HL-60 (cell line): ENCODE data around the gene KCNJ6.

Source experiments
- DNase-seq, 2 experiments: peaks; one replicate each; pipeline ENCODE4 v3.0.0-alpha.2; 2010 to 2020; ENCODE audit warnings: low read depth in 1 of 2, low spot score in 1 of 2
- H3K27ac ChIP-seq: fragments of 250-450 bp; sonication (Bioruptor Pico); replicated peaks from 2 replicates; pipeline ENCODE4 v1.5.1; 2020; ENCODE audit warnings: mild to moderate bottlenecking, moderate library complexity
- H3K27me3 ChIP-seq: fragments of 250-450 bp; sonication (Bioruptor Pico); 2 replicates; pipeline ENCODE4 v1.5.1; 2021; ENCODE audit warnings: mild to moderate bottlenecking, moderate library complexity; ENCODE audit not compliant: insufficient read depth, poor library complexity, severe bottlenecking
- H3K4me3 ChIP-seq: replicated peaks from 2 replicates; pipeline ENCODE4 v1.5.1; 2011; ENCODE audit warnings: mild to moderate bottlenecking, control low read depth, low read length; ENCODE audit not compliant: insufficient read depth
- GABPA ChIP-seq: IDR thresholded peaks from 2 replicates; pipeline ENCODE4 v1.6.1; 2012; ENCODE audit warnings: low read depth
- POLR2AphosphoS5 ChIP-seq: IDR thresholded peaks from 2 replicates; pipeline ENCODE4 v1.6.1; 2012; ENCODE audit warnings: low read depth
- REST ChIP-seq: IDR thresholded peaks from 2 replicates; pipeline ENCODE4 v1.6.1; 2012; ENCODE audit warnings: low read depth; ENCODE audit not compliant: insufficient replicate concordance
- SPI1 ChIP-seq: IDR thresholded peaks from 2 replicates; pipeline ENCODE4 v1.6.1; 2012; ENCODE audit warnings: low read depth, mild to moderate bottlenecking, borderline replicate concordance
- long read RNA-seq: library from polyadenylated mRNA; unstranded; transcript quantifications from one replicate; pipeline ENCODE4 v2.0.0, GENCODE V29; 2020
- TF ChIP-seq, protein P1 (sequence below): IDR thresholded peaks from one replicate; pipeline ENCODE4 v1.5.1; 2011; ENCODE audit warnings: low read length, control low read depth, inconsistent platforms; ENCODE audit not compliant: insufficient read depth

KCNJ6 gene
- long read RNA-seq, partial matches to known transcripts = 0 of 2 reads
- long read RNA-seq, other reads (novel, unspliced or antisense) = 2 of 2 reads

GRCh38 chr21:37916310-37917051 lies at the start of gene KCNJ6:
Gene KCNJ6, minus strand, starts transcription at chr21:37916457. Its CDS starts 75,775 bp downstream, at chr21:37840682.
- TF ChIP-seq, protein P1, sequence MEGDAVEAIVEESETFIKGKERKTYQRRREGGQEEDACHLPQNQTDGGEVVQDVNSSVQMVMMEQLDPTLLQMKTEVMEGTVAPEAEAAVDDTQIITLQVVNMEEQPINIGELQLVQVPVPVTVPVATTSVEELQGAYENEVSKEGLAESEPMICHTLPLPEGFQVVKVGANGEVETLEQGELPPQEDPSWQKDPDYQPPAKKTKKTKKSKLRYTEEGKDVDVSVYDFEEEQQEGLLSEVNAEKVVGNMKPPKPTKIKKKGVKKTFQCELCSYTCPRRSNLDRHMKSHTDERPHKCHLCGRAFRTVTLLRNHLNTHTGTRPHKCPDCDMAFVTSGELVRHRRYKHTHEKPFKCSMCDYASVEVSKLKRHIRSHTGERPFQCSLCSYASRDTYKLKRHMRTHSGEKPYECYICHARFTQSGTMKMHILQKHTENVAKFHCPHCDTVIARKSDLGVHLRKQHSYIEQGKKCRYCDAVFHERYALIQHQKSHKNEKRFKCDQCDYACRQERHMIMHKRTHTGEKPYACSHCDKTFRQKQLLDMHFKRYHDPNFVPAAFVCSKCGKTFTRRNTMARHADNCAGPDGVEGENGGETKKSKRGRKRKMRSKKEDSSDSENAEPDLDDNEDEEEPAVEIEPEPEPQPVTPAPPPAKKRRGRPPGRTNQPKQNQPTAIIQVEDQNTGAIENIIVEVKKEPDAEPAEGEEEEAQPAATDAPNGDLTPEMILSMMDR = peak; percentile 15
- no peak for TF ChIP-seq SPI1
- Histone ChIP-seq H3K27me3 (peaks cover 45% of the 10 kb centered on the region), H3K4me3 (no peak within 1 kb of the TSS), H3K27ac (no peak within 1 kb of the TSS)
- peak in 1 of 2 experiments; percentile 30 for DNase-seq

- Histone ChIP-seq H3K27me3 (peaks cover 3% of the 10 kb centered on the region), H3K27ac (no peak overlapping the region), H3K4me3 (no peak overlapping the region)
- TF ChIP-seq SPI1 (no peak), GABPA (no peak), POLR2AphosphoS5 (no peak)
- DNase-seq = no peak
Observed at GRCh38 chr21:37965088-37965805, 49.0 kb upstream of the KCNJ6 start.

- DNase-seq = no peak
- no peak overlapping the region for H3K4me3 ChIP-seq
- TF ChIP-seq SPI1 = no peak
- TF ChIP-seq POLR2AphosphoS5 = no peak
- TF ChIP-seq REST = no peak
- TF ChIP-seq, protein P1 = no peak
- no peak for TF ChIP-seq GABPA
Observed at GRCh38 chr21:37958537-37958936, 42.3 kb upstream of the KCNJ6 start.

DNA sequence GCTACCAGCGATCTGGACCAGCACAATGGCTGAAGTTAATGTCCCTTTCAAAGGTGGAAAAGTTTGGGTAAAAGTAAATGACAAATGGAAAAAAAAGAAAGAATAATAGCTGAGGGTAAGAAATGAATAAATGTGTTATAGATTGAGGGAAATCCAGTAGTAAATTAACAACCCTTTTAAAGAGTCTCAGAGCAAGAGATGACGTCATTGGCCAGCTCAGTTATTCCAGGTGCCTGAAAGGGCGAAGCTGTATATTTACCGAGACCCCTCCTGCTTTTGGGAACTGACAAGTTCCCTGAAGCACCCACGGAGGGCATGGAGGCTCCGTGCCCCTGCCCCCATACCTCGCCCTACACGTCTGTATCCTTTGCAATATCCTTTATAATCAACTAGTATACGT lies 40.5 kb upstream of the KCNJ6 start:
- H3K27me3 ChIP-seq = no peaks in the 10 kb centered on the region

More at GRCh38 chr21:37958537-37958936, 42.3 kb upstream of the KCNJ6 start:
- no peaks in the 10 kb centered on the region for H3K27me3 ChIP-seq
- no peak overlapping the region for H3K27ac ChIP-seq

More for the DNA sequence above, 40.5 kb upstream of the KCNJ6 start:
- no peak for TF ChIP-seq REST
- no peak for TF ChIP-seq POLR2AphosphoS5
- no peak for TF ChIP-seq SPI1
- no peak for TF ChIP-seq GABPA
- TF ChIP-seq, protein P1 = no peak
- DNase-seq = no peak
- Histone ChIP-seq H3K4me3 (no peak overlapping the region), H3K27ac (no peak overlapping the region)
